A673 (cell line): ENCODE results near the gene MMP2.

Experiments used
- CTCF ChIP-seq: fragments of 300-800, 200-600 bp; sonication (generic); conservative IDR thresholded peaks from 2 replicates; pipeline ENCODE4 v1.5.1; 2017; ENCODE audit warnings: low read depth, mild to moderate bottlenecking, antibody characterized with exemption, low read length, moderate library complexity, mixed read lengths
- EZH2 ChIP-seq: fragments of 200-600 bp; sonication (generic); IDR thresholded peaks from 2 replicates; pipeline ENCODE4 v1.6.1; 2017; ENCODE audit warnings: borderline replicate concordance, low read depth, mild to moderate bottlenecking, mixed read lengths, antibody characterized with exemption, low read length; ENCODE audit not compliant: poor library complexity, severe bottlenecking

GRCh38 chr16:55438281-55438680 is 40.7 kb upstream of the MMP2 start:
- TF ChIP-seq EZH2 (no peak), CTCF (no peak)
